HG02588 (cell line): ENCODE measurements around the gene JUNB.

Experiments used
- ATAC-seq: cut with Tn5 transposase; IDR thresholded peaks from one replicate; pipeline ENCODE4 v1.9.1; 2021; ENCODE audit warnings: mild to moderate bottlenecking, moderate library complexity; ENCODE audit not compliant: unreplicated experiment

The JUNB gene

DNA sequence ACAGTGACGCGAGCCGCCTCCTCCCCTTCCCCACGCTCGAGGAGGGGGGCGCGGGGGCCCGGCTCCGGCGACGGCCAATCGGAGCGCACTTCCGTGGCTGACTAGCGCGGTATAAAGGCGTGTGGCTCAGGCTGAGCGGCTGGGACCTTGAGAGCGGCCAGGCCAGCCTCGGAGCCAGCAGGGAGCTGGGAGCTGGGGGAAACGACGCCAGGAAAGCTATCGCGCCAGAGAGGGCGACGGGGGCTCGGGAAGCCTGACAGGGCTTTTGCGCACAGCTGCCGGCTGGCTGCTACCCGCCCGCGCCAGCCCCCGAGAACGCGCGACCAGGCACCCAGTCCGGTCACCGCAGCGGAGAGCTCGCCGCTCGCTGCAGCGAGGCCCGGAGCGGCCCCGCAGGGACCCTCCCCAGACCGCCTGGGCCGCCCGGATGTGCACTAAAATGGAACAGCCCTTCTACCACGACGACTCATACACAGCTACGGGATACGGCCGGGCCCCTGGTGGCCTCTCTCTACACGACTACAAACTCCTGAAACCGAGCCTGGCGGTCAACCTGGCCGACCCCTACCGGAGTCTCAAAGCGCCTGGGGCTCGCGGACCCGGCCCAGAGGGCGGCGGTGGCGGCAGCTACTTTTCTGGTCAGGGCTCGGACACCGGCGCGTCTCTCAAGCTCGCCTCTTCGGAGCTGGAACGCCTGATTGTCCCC is at the start of gene JUNB:
Gene JUNB (plus strand): TSS at position 142 of the 706 bp plus-strand sequence. CDS start 286 bp downstream, at position 428.
- ATAC-seq = peak; percentile 27

DNA sequence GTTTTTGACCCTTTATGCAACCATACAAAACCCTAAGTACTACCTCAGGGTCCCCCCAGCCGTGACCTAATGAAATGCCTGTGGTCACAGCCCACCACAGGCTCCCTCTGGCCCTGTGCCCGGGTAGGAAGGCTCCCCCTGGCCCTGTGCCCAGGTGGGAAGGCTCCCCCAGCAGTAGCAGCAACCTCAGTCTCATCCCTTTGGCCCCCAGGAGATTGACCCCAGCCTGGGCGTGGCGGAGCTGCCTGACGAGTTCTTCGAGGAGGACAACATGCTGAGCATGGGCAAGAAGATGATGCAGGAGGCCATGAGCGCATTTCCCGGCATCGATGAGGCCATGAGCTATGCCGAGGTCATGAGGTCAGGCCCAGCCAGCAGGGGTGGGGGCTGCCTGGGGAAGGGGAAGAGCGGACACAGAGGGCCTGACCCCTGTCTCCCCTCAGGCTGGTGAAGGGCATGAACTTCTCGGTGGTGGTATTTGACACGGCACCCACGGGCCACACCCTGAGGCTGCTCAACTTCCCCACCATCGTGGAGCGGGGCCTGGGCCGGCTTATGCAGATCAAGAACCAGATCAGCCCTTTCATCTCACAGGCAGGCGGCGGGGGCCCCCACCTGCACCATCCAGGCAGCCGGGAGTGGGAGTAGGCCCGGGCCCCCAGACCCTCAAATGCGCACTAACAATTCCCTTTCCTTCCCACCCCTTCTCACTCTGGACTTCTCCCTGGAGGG is 46.0 kb upstream of the JUNB start:
- no peak for ATAC-seq

GRCh38 chr19:12748489-12748888 is 42.8 kb upstream of the JUNB start:
- ATAC-seq = no peak

- no peak for ATAC-seq
Measured at GRCh38 chr19:12749938-12750521, 41.3 kb upstream of the JUNB start.

DNA sequence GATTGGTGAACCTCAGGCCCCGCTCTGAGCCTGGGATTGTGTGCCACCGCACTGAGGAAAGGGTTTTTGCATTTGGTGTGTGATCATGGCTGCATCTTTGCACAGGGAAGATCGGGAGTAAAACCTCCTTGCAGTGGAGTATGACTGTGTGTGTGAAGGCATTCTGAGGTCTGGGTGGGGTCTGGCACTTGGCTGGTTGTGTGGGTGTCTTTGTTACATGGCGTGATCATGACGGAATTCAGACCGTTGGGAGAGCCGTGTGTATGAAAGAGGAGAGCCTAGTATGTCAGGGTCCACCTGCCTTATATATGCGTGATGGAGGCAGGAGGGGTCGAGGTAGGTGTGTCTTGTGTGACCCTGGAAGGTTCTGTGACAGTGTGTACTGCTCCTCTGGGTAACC is 40.4 kb upstream of the JUNB start:
- no peak for ATAC-seq

DNA sequence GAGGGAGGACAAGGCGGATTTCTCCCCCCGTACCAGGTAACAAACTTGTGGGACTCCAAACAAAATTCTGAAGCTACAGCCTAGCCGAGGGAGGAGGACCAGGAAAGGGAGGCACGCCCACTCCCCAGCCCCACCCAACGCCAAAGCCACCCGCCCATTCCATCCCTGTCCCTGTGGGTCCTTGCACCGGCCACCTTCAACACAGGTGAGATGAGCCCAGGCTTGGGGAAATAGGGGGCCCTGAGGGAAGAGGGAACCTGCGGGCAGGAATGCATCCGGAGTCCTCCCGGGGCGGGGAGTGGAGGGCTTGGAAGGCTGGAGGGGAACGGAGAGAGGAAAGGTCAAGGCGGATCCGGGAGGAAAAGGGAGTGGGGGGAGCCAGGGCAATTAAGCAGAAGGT is 39.7 kb upstream of the JUNB start, which contains the start of gene BEST2:
Gene BEST2 (plus strand): TSS at position 157 of the 400 bp plus-strand sequence. CDS start 802 bp downstream, outside the sequence.
- ATAC-seq = no peak

GRCh38 chr19:12752056-12752781 is 39.1 kb upstream of the JUNB start:
- no peak for ATAC-seq

GRCh38 chr19:12754465-12755196 is 36.7 kb upstream of the JUNB start:
- no peak for ATAC-seq

DNA sequence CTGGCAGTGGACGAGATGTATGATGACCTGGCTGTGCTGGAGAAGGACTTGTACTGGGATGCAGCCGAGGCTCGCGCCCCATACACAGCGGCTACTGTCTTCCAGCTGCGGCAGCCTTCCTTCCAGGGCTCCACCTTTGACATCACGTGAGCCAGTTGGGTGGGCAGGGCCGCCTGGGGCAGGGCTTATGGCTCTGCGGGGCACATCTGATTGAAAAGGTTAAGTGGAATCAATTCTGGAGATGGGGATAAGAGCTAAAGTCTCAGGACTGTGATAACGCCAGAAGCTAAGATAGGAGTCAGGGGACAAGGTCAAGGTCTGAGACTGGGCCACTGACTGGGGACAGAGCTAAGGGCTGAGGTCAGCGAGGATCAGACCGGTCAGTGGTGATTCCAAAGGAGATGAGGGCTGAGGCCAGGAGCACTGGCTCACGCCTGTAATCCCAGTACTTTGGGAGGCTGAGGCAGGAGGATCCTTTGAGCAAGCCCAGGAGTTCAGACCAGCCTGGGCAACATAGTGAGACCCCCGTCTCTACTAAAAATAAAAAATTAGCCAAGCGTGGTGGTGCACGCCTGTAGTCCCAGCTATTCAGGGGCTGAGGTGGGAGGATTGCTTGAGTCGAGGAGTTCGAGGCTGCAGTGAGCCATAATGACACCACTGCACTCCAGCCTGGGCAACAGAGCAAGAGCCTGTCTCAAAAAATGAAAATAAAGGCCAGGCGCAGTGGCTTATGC is 35.0 kb upstream of the JUNB start:
- no peak for ATAC-seq

DNA sequence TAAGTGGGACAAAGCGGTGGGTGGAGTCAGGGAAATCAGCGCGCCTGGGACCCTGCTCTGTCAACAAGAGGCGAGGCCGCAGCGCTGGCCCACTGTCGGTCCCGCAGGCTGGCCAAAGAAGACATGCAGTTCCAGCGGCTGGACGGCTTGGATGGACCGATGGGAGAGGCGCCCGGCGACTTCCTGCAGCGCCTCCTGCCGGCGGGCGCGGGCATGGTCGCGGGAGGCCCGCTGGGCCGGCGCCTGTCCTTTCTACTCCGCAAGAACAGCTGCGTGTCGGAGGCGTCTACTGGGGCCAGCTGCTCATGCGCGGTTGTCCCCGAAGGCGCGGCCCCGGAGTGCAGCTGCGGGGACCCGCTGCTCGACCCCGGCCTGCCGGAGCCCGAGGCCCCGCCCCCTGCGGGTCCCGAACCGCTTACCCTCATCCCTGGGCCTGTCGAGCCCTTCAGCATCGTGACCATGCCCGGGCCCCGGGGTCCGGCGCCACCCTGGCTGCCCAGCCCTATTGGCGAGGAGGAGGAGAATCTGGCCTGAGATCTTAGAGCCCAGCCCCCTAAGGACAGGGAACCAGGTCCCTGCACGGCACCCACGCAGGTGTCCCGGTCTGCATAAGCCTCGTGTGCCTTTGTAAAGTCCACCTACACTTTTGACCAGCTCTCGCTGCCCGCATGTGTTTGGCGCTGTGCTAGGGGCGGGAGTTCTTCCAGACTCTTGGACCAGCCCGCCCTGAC is 33.6 kb upstream of the JUNB start:
- no peak for ATAC-seq

DNA sequence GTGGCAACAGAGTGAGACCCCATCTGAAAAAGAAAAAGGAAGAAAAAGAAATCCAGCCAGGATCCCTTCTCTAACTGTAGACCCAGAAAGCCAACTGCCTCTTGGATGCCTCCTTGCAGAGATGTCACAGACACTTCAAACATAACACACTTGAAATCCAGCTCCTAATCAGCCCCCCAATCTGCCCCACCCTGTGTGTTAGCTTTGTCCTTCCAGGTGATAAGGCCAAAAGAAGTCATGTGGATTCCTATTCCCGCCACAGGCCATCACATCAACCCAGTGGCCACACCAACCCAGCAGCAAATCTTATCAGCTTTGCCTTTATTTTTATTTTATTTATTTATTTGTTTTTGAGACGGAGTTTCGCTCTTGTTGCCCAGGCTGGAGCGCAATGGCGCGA is 31.6 kb upstream of the JUNB start:
- ATAC-seq = no peak

GRCh38 chr19:12763100-12763499 is 28.2 kb upstream of the JUNB start:
- ATAC-seq = no peak

GRCh38 chr19:12764698-12765097 is 26.6 kb upstream of the JUNB start:
- ATAC-seq = no peak

- ATAC-seq = no peak
Measured at GRCh38 chr19:12766051-12766521, 25.2 kb upstream of the JUNB start.

GRCh38 chr19:12767150-12767549 is 24.1 kb upstream of the JUNB start:
- ATAC-seq = no peak

DNA sequence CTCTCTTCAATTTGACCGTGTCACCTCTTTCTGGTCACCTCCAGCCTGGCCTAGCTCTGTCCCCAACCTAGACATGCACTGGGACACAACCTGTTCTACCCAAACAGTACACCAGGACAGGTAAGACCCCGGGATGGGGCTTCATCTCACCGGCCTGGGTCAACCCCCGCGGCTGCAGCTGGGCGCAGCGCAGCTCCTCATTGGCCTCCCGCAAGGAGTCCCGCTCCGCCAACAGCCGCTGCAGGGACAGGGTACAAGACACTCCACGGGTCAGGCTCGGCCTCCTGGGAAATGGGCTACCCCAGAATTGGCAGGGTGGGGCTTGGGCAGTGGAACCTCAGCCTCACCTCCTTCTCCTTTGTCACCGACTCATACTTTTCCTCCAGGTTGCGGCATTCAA is 23.6 kb upstream of the JUNB start:
- no peak for ATAC-seq

- ATAC-seq = no peak
Measured at GRCh38 chr19:12769689-12770088, 21.6 kb upstream of the JUNB start.

GRCh38 chr19:12770922-12771321 is 20.4 kb upstream of the JUNB start:
- ATAC-seq = no peak

DNA sequence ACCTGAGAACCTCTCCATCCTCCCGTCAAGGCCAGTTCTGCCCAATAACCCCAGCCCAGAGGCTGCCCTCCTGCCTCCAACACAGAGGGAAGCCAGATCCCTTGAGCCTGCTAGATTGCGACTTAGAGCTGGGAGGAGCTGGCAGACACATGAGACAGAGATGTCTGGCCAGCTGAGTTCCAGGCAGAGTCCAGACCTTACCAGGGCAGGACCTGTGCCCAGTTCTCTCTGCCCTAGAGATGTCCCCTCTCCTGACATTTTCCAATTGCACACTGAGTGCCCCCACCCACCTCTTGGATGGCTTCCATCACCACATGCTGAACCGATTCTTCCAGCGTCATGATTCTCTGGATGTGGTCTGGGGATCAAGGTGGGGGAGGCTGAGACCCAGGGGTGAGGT is 19.0 kb upstream of the JUNB start:
- ATAC-seq = no peak
